Smooth muscle cell (in vitro differentiated cells): ENCODE measurements around the gene CBARP. TPM values are rescaled to one million over a fixed set of nuclear protein-coding genes. Genes with fewer than 3 reads are reported as not detected.
A peak's percentile ranks its signal among the peaks of the same experiment; 100 is the strongest.

Source experiments
- DNase-seq: peaks from one replicate; lab custom pipeline; 2025; ENCODE audit not compliant: unreplicated experiment; lab: John Stamatoyannopoulos, UW
- H2AFZ ChIP-seq: fragments of 200-600 bp; sonication (generic); 2 replicates; pipeline ENCODE4 v1.6.0; 2016; ENCODE audit warnings: antibody characterized with exemption, low read depth, mild to moderate bottlenecking
- H3F3A ChIP-seq: fragments of 200-600 bp; sonication (generic); 2 replicates; pipeline ENCODE4 v1.6.0; 2017; ENCODE audit warnings: antibody characterized with exemption, low read depth
- H3K27ac ChIP-seq: fragments of 200-600 bp; sonication (generic); 2 replicates; pipeline ENCODE4 v1.5.1; 2016; ENCODE audit warnings: low read depth, mild to moderate bottlenecking
- H3K27me3 ChIP-seq: fragments of 200-600 bp; sonication (generic); 2 replicates; pipeline ENCODE4 v1.6.1; 2016; ENCODE audit warnings: low read depth, mild to moderate bottlenecking
- H3K36me3 ChIP-seq: fragments of 200-600 bp; sonication (generic); 2 replicates; pipeline ENCODE4 v1.5.1; 2016; ENCODE audit warnings: low read depth
- H3K4me1 ChIP-seq: fragments of 200-600 bp; sonication (generic); 2 replicates; pipeline ENCODE4 v1.5.1; 2016; ENCODE audit warnings: low read depth
- H3K4me2 ChIP-seq: fragments of 200-600 bp; sonication (generic); 2 replicates; pipeline ENCODE4 v1.6.0; 2016; ENCODE audit warnings: mild to moderate bottlenecking
- H3K4me3 ChIP-seq: fragments of 200-600 bp; sonication (generic); 2 replicates; pipeline ENCODE4 v1.5.1; 2016; ENCODE audit warnings: mild to moderate bottlenecking
- H3K79me2 ChIP-seq: fragments of 200-600 bp; sonication (generic); 2 replicates; pipeline ENCODE4 v1.6.0; 2016; ENCODE audit warnings: low read depth, mild to moderate bottlenecking
- H3K9ac ChIP-seq: fragments of 200-600 bp; sonication (generic); 2 replicates; pipeline ENCODE4 v1.6.0; 2016; ENCODE audit warnings: low read depth
- H3K9me3 ChIP-seq: fragments of 200-600 bp; sonication (generic); replicated peaks from 2 replicates; pipeline ENCODE4 v1.5.1; 2016; ENCODE audit warnings: low read depth
- H4K20me1 ChIP-seq: fragments of 200-600 bp; sonication (generic); 2 replicates; pipeline ENCODE4 v1.6.0; 2016; ENCODE audit warnings: low read depth
- CTCF ChIP-seq: fragments of 200-600 bp; sonication (generic); IDR thresholded peaks from 2 replicates; pipeline ENCODE4 v1.5.1; 2017; ENCODE audit warnings: borderline replicate concordance, mild to moderate bottlenecking, antibody characterized with exemption; ENCODE audit not compliant: insufficient read depth, poor library complexity, severe bottlenecking
- WGBS: methylation state at CpG from one replicate; pipeline ENCODE4 v1.1.7; 2016; ENCODE audit warnings: low lambda C conversion rate; 5-methylcytosine and 5-hydroxymethylcytosine counted together
- polyA plus RNA-seq: library from polyadenylated mRNA; unstranded; fragments of >200 nt; fragmentation: Nextera tagmentation; extraction: Ambion mirVana; gene quantifications from 2 replicates; pipeline ENCODE4 v1.2.1, GENCODE V29; 2016
- total RNA-seq: library from RNA; depleted of rRNA; stranded (reverse); fragments of >200 nt; gene quantifications from 2 replicates; pipeline ENCODE4 v1.2.3, GENCODE V29; 2014

CBARP gene
- total and polyA plus RNA-seq, 2 experiments from 2014 or later = 2.7 to 10.5 TPM

GRCh38 chr19:1267477-1268225, 29.8 kb upstream of the CBARP start:
- Histone ChIP-seq H3K79me2 (peaks cover 30% of the 10 kb centered on the region), H3K36me3 (peaks cover 4% of the 10 kb centered on the region), H3K9ac (peak overlapping the region; percentile 80), H3F3A (peaks cover 51% of the 10 kb centered on the region), H3K4me2 (peak overlapping the region; percentile 91), H3K27me3 (no peaks in the 10 kb centered on the region), H3K4me1 (peaks cover 49% of the 10 kb centered on the region), H3K9me3 (no peaks in the 10 kb centered on the region), H4K20me1 (peaks cover 36% of the 10 kb centered on the region), H3K4me3 (peak overlapping the region; percentile 68), H3K27ac (peak overlapping the region; percentile 82), H2AFZ (no peak overlapping the region)
- TF ChIP-seq CTCF = no peak
- peak; percentile 41 for DNase-seq
- 22% methylated on average over 33 of the region's 35 CpGs for WGBS

- Histone ChIP-seq H3K4me3 (peak overlapping the region; percentile 68), H4K20me1 (peaks cover 29% of the 10 kb centered on the region), H3K36me3 (no peaks in the 10 kb centered on the region), H3K4me2 (peak overlapping the region; percentile 91), H3K79me2 (peaks cover 24% of the 10 kb centered on the region), H3K9me3 (no peaks in the 10 kb centered on the region), H3F3A (peaks cover 49% of the 10 kb centered on the region), H3K4me1 (peaks cover 56% of the 10 kb centered on the region), H3K27ac (peak overlapping the region; percentile 97), H3K9ac (peak overlapping the region; percentile 80), H2AFZ (no peak overlapping the region), H3K27me3 (no peaks in the 10 kb centered on the region)
- peak; percentile 80 for DNase-seq
- 2% methylated on average over 55 of the region's 59 CpGs for WGBS
- peak; percentile 97 for TF ChIP-seq CTCF
These were observed 29.2 kb upstream of the CBARP start for GRCh38 chr19:1266916-1267476.

GRCh38 chr19:1266129-1266915, 28.5 kb upstream of the CBARP start:
- Histone ChIP-seq H3K9ac (peak overlapping the region; percentile 80), H3K36me3 (no peaks in the 10 kb centered on the region), H3K79me2 (peaks cover 18% of the 10 kb centered on the region), H3K4me2 (peak overlapping the region; percentile 91), H3K9me3 (no peaks in the 10 kb centered on the region), H3K27me3 (no peaks in the 10 kb centered on the region), H2AFZ (no peak overlapping the region), H3K4me3 (peak overlapping the region; percentile 68), H4K20me1 (peaks cover 23% of the 10 kb centered on the region), H3K4me1 (peaks cover 61% of the 10 kb centered on the region), H3K27ac (peak overlapping the region; percentile 97), H3F3A (peaks cover 51% of the 10 kb centered on the region)
- DNase-seq = peak; percentile 83
- 2% methylated on average over 63 of the region's 84 CpGs for WGBS
- TF ChIP-seq CTCF = no peak
